HEK293 (cell line): ENCODE measurements around the gene NDUFB11.

Source experiments
- BCL6B ChIP-seq: fragments of 450-650 bp; formaldehyde crosslinking; IDR thresholded peaks from 2 replicates; pipeline ENCODE4 v1.5.1; 2017; ENCODE audit warnings: missing biosample characterization, missing genetic modification characterization
- CTCF ChIP-seq: fragments of 450-650 bp; formaldehyde crosslinking; IDR thresholded peaks from 2 replicates; pipeline ENCODE4 v1.5.1; 2016; ENCODE audit warnings: missing biosample characterization, missing genetic modification characterization
- PRDM1 ChIP-seq: fragments of 450-650 bp; formaldehyde crosslinking; IDR thresholded peaks from 2 replicates; pipeline ENCODE4; 2016; ENCODE audit warnings: missing biosample characterization, missing genetic modification characterization
- REST ChIP-seq: fragments of 450-650 bp; formaldehyde crosslinking; IDR thresholded peaks from 2 replicates; pipeline ENCODE4 v1.5.1; 2016; ENCODE audit warnings: missing biosample characterization, missing genetic modification characterization
- SETDB1 ChIP-seq: IDR thresholded peaks from one replicate; pipeline ENCODE4 v1.6.1; 2017; ENCODE audit warnings: mild to moderate bottlenecking, low read length, moderate library complexity, mixed read lengths; ENCODE audit not compliant: insufficient read length
- TRIM28 ChIP-seq: IDR thresholded peaks from 2 replicates; pipeline ENCODE4 v1.6.1; 2011; ENCODE audit warnings: low read length, control low read depth, borderline replicate concordance
- ZBTB20 ChIP-seq: fragments of 450-650 bp; formaldehyde crosslinking; IDR thresholded peaks from 2 replicates; pipeline ENCODE4 v1.5.1; 2016; ENCODE audit warnings: missing biosample characterization, missing genetic modification characterization
- ZFP3 ChIP-seq: fragments of 450-650 bp; formaldehyde crosslinking; IDR thresholded peaks from 2 replicates; pipeline ENCODE4 v1.5.1; 2016; ENCODE audit warnings: low read depth, missing biosample characterization, missing genetic modification characterization
- ZNF148 ChIP-seq: fragments of 450-650 bp; formaldehyde crosslinking; IDR thresholded peaks from 2 replicates; pipeline ENCODE4 v1.5.0; 2017; ENCODE audit warnings: missing biosample characterization, missing genetic modification characterization, borderline replicate concordance
- ZNF155 ChIP-seq: fragments of 450-650 bp; formaldehyde crosslinking; IDR thresholded peaks from 2 replicates; pipeline ENCODE4 v1.5.1; 2016; ENCODE audit warnings: missing biosample characterization, missing genetic modification characterization
- ZNF2 ChIP-seq: fragments of 450-650 bp; formaldehyde crosslinking; IDR thresholded peaks from 2 replicates; pipeline ENCODE4 v1.5.1; 2016; ENCODE audit warnings: missing biosample characterization, missing genetic modification characterization
- ZNF214 ChIP-seq: fragments of 450-650 bp; formaldehyde crosslinking; IDR thresholded peaks from 2 replicates; pipeline ENCODE4 v1.5.1; 2017; ENCODE audit warnings: missing biosample characterization, mild to moderate bottlenecking, missing genetic modification characterization, borderline replicate concordance
- ZNF239 ChIP-seq: fragments of 450-650 bp; formaldehyde crosslinking; IDR thresholded peaks from 2 replicates; pipeline ENCODE4 v1.5.1; 2016; ENCODE audit warnings: missing biosample characterization, missing genetic modification characterization
- ZNF366 ChIP-seq: fragments of 450-650 bp; formaldehyde crosslinking; conservative IDR thresholded peaks from 2 replicates; pipeline ENCODE4 v1.5.1; 2016; ENCODE audit warnings: missing biosample characterization, missing genetic modification characterization
- ZNF580 ChIP-seq: fragments of 450-650 bp; formaldehyde crosslinking; IDR thresholded peaks from 2 replicates; pipeline ENCODE4 v1.5.1; 2016; ENCODE audit warnings: missing biosample characterization, missing genetic modification characterization
- ZNF777 ChIP-seq: fragments of 450-650 bp; formaldehyde crosslinking; IDR thresholded peaks from 2 replicates; pipeline ENCODE4 v1.5.1; 2017; ENCODE audit warnings: missing biosample characterization, missing genetic modification characterization, borderline replicate concordance

NDUFB11 gene

GRCh38 chrX:47193475-47194193 lies 49.1 kb upstream of the NDUFB11 start, which contains the start of gene UBA1 (continued):
- TF ChIP-seq REST (tag by site-specific recombination) (no peak; the same call in 1 of the 2 replicates), ZNF366 (tag by site-specific recombination) (no peak), BCL6B (tag by site-specific recombination) (no peak), ZNF148 (tag by site-specific recombination) (no peak), TRIM28 (peak; percentile 79), PRDM1 (tag by site-specific recombination) (no peak), CTCF (peak; percentile 80), ZNF580 (tag by site-specific recombination) (peak; percentile 61), ZNF239 (tag by site-specific recombination) (no peak), ZNF214 (tag by site-specific recombination) (no peak), ZBTB20 (tag by site-specific recombination) (peak; percentile 95), ZNF155 (tag by site-specific recombination) (no peak), ZFP3 (tag by site-specific recombination) (no peak), SETDB1 (no peak), ZNF777 (tag by site-specific recombination) (no peak), ZNF2 (tag by site-specific recombination) (peak; percentile 77; the same call in 1 of the 2 replicates)
